ENCODE data around the gene HOXC11. TPM values are rescaled to one million over a fixed set of nuclear protein-coding genes. Genes with fewer than 3 reads are reported as not detected.

The HOXC11 gene
- total RNA-seq, 3 donors from 2014 or later (not counting 1 experiment from before 2014, with no cell fraction given): not detected

DNA sequence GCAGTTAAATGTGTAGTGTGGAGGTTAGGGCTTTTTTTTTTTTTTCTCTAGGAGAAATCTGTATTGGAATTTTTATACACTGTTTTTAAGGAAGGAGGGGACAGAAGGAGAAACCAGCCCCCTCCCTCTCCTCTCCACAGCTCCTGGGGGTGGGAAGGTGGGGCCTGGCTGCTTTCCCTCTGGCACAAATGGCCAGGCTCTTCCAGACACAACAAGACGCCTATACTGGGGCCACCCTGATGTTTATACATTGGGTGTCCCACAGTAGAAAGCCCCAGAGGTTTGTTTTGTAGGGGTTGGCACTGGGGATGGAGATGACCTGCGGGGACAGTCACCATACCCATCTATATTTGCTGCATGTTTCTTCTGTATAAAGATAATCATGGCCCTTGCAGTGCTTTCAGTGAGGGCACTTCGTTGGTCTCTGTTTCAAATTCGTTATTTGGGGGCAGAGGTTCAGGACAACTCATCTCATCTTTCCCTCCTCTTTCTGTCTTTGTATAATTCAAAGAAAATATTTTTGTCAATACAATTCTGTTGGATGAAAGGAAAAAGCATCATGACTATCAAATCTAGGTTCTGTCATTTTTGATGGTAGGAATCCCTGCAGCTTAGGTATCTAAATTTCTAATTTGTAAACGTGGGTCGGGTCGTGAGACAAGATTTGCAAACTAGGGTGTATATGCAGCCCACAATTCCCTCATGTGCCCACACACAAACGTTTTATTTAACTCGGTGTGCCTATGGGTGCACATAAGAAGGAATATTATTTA, 4.1 kb downstream of the HOXC11 start:
- Histone ChIP-seq H3K36me3 (ENCODE audit: control insufficient read depth, insufficient read depth, low read length) (no peaks in the 10 kb centered on the region), H3K27me3 (ENCODE audit: control insufficient read depth, insufficient read depth, low read length) (peaks cover 86% of the 10 kb centered on the region), H3K9me3 (ENCODE audit: control insufficient read depth, insufficient read depth, low read length) (peaks cover 5% of the 10 kb centered on the region), H3K4me3 (ENCODE audit: low read length) (no peak overlapping the region), H3K27ac (ENCODE audit: low read length) (no peak overlapping the region), H3K4me1 (ENCODE audit: control insufficient read depth, insufficient read depth, low read length) (peaks cover 32% of the 10 kb centered on the region)
- Mint-ChIP-seq H3K36me3 (no peaks in the 10 kb centered on the region), H3K27ac (no peak overlapping the region), H3K4me1 (peaks cover 18 to 31% of the 10 kb centered on the region in 2 donors), H3K27me3 (ENCODE audit: low read depth in 2 of 2) (peaks cover 80 to 81% of the 10 kb centered on the region in 2 donors), H3K4me3 (peak overlapping the region; percentile 25), H3K9me3 (no peaks in the 10 kb centered on the region)
- 7% methylated on average over 5 of the region's 9 CpGs for WGBS (ENCODE audit: insufficient coverage)
- ATAC-seq (no peak), DNase-seq (no peak)
- intact Hi-C loops (cut with micrococcal nuclease): loop anchor here (5.0 kb wide), 1 partner anchor 35 kb away; no protein-coding TSS in a partner anchor
- TF ChIP-seq, protein P1, sequence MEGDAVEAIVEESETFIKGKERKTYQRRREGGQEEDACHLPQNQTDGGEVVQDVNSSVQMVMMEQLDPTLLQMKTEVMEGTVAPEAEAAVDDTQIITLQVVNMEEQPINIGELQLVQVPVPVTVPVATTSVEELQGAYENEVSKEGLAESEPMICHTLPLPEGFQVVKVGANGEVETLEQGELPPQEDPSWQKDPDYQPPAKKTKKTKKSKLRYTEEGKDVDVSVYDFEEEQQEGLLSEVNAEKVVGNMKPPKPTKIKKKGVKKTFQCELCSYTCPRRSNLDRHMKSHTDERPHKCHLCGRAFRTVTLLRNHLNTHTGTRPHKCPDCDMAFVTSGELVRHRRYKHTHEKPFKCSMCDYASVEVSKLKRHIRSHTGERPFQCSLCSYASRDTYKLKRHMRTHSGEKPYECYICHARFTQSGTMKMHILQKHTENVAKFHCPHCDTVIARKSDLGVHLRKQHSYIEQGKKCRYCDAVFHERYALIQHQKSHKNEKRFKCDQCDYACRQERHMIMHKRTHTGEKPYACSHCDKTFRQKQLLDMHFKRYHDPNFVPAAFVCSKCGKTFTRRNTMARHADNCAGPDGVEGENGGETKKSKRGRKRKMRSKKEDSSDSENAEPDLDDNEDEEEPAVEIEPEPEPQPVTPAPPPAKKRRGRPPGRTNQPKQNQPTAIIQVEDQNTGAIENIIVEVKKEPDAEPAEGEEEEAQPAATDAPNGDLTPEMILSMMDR (IDR thresholded peaks at IDR 0.05): no peak

DNA sequence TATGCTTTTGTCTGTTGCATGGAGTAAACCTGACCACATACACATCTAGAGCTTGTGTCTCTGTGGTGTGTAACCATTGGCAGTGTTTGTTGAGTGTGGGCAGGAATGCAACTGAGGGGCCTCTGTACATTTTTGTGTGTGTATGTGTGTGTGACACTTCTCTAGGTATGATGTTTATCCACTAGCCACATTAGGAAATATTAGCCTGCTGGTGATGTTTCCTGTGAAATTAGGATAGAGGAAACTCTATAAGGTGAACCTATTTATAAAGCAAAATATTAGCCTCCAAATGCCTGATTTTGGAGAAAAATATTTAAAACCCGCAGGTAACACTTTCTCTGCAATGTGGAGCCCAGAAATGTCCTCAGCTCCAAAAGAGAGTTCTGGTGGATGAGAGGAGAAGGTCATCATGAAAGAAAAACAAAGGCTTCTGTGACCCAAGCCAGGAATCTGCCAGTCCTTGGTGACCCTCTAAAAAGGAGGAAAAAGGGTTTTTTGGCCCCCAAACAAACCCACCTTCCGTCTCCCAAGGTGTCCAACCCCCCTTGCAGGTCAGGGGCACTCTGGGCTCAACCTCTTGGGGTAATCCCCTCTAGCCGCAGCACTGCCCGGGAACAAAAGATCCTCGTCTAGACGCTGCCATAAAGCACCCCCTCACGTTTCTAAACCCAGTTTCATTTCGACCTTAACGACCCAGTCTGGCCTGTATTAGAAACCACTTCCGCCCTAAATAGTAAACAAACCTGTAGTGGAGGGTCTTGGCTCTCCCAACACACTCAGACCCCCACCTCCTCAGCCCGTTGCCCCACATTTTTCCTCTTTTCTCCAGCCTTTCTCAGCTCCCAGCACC, 4.9 kb downstream of the HOXC11 start:
- no peak for DNase-seq
- Mint-ChIP-seq H3K4me3 (no peak overlapping the region), H3K36me3 (no peaks in the 10 kb centered on the region), H3K4me1 (peaks cover 18 to 30% of the 10 kb centered on the region in 2 donors), H3K27me3 (ENCODE audit: low read depth in 2 of 2) (peaks cover 78 to 81% of the 10 kb centered on the region in 2 donors), H3K9me3 (no peaks in the 10 kb centered on the region), H3K27ac (no peak overlapping the region)
- peak in 1 of 3 donors; percentile 47 for ATAC-seq
- H3K4me3 ChIP-seq (ENCODE audit: low read length): no peak overlapping the region
- WGBS (ENCODE audit: insufficient coverage): 6% methylated on average over 11 of the region's 11 CpGs
- TF ChIP-seq, protein P1 (IDR thresholded peaks at IDR 0.05): no peak
- H3K4me1 ChIP-seq (ENCODE audit: control insufficient read depth, insufficient read depth, low read length): peaks cover 32% of the 10 kb centered on the region
- intact Hi-C loops (cut with micrococcal nuclease): loop anchor here (5.0 kb wide), 1 partner anchor 34 kb away; no protein-coding TSS in a partner anchor
- H3K9me3 ChIP-seq (ENCODE audit: control insufficient read depth, insufficient read depth, low read length): peaks cover 5% of the 10 kb centered on the region
- no peak overlapping the region for H3K27ac ChIP-seq (ENCODE audit: low read length)
- peaks cover 84% of the 10 kb centered on the region for H3K27me3 ChIP-seq (ENCODE audit: control insufficient read depth, insufficient read depth, low read length)
- no peaks in the 10 kb centered on the region for H3K36me3 ChIP-seq (ENCODE audit: control insufficient read depth, insufficient read depth, low read length)

- H3K27ac Mint-ChIP-seq: no peak overlapping the region
- DNase-seq (no peak), ATAC-seq (no peak)
- no peak overlapping the region for H3K4me3 Mint-ChIP-seq
- Histone ChIP-seq H3K36me3 (ENCODE audit: control insufficient read depth, insufficient read depth, low read length) (no peaks in the 10 kb centered on the region), H3K4me3 (ENCODE audit: low read length) (no peak overlapping the region), H3K27me3 (ENCODE audit: control insufficient read depth, insufficient read depth, low read length) (peaks cover 83% of the 10 kb centered on the region), H3K27ac (ENCODE audit: low read length) (no peak overlapping the region), H3K9me3 (ENCODE audit: control insufficient read depth, insufficient read depth, low read length) (no peaks in the 10 kb centered on the region), H3K4me1 (ENCODE audit: control insufficient read depth, insufficient read depth, low read length) (peaks cover 24% of the 10 kb centered on the region)
- WGBS (ENCODE audit: insufficient coverage): 24% methylated on average over 11 of the region's 15 CpGs
- no peaks in the 10 kb centered on the region for H3K36me3 Mint-ChIP-seq
- H3K27me3 Mint-ChIP-seq (ENCODE audit: low read depth in 2 of 2): peaks cover 80 to 82% of the 10 kb centered on the region in 2 donors
- H3K4me1 Mint-ChIP-seq: peaks cover 11 to 22% of the 10 kb centered on the region in 2 donors
- no peaks in the 10 kb centered on the region for H3K9me3 Mint-ChIP-seq
- intact Hi-C loops (cut with micrococcal nuclease): loop anchor here (5.0 kb wide), 1 partner anchor 34 kb away; no protein-coding TSS in a partner anchor
- TF ChIP-seq, protein P1 (IDR thresholded peaks at IDR 0.05): no peak
Observed at GRCh38 chr12:53978477-53979356, 5.8 kb downstream of the HOXC11 start.

Measured in natural killer cell (primary cell).